Stimulated activated memory B cell treated with anti-CD40 and anti-IgM and Interleukin-4, amounts not matched to agents 10 μg/mL and 1 μg/mL and 100 μg/mL, for 72 hours (primary cell): ENCODE data around the gene WDFY2.
"Not testable (repeated sequence)": the region's sequence is repeated elsewhere in the genome, so short reads cannot be mapped to it uniquely, and the experiment has no call there.

Experiments
- ATAC-seq: fragments of 150-1000 bp; cut with Tn5 transposase; 2 replicates; pipeline ENCODE4 v1.10.0; 2021
- H3K27ac Mint-ChIP-seq: one replicate; pipeline ENCODE4 v1.8.0; 2022; ENCODE audit warnings: mild to moderate bottlenecking, mixed read lengths
- H3K27me3 Mint-ChIP-seq: one replicate; pipeline ENCODE4 v1.8.0; 2022; ENCODE audit warnings: mixed read lengths
- H3K36me3 Mint-ChIP-seq: one replicate; pipeline ENCODE4 v1.8.0; 2022; ENCODE audit warnings: mixed read lengths
- H3K4me1 Mint-ChIP-seq: one replicate; pipeline ENCODE4 v1.8.0; 2022; ENCODE audit warnings: mixed read lengths
- H3K4me3 Mint-ChIP-seq: one replicate; pipeline ENCODE4 v1.8.0; 2022; ENCODE audit warnings: mild to moderate bottlenecking, moderate library complexity, mixed read lengths
- H3K9me3 Mint-ChIP-seq: one replicate; pipeline ENCODE4 v1.8.0; 2022; ENCODE audit warnings: mixed read lengths

Gene WDFY2

DNA sequence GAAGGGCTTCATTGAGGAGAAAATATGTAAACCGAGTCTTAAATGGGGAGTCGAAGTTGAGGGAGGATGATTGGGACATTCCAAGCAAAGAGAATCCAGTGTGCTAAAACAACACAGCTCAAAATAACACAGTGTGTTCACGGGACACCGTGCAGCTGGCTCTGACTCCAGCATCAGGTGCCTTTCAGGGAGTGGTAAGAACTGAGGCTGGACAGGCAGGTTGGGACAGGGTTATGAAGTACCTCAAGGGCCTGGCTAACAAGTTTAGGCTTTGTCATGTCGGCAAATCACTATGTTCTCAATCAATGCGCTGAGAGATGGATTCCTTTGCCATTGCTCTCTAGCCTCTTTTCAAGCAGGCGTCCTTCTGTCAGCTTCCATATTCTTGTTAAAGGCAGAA lies 27.5 kb upstream of the WDFY2 start:
- H3K9me3 Mint-ChIP-seq, result peaks cover 6% of the 10 kb centered on the region
- H3K27me3 Mint-ChIP-seq, result no peaks in the 10 kb centered on the region
- H3K4me1 Mint-ChIP-seq, result peaks cover 34% of the 10 kb centered on the region
- peaks cover 4% of the 10 kb centered on the region for H3K36me3 Mint-ChIP-seq
- no peak for ATAC-seq
- no peak overlapping the region for H3K4me3 Mint-ChIP-seq
- H3K27ac Mint-ChIP-seq, result no peak overlapping the region

DNA sequence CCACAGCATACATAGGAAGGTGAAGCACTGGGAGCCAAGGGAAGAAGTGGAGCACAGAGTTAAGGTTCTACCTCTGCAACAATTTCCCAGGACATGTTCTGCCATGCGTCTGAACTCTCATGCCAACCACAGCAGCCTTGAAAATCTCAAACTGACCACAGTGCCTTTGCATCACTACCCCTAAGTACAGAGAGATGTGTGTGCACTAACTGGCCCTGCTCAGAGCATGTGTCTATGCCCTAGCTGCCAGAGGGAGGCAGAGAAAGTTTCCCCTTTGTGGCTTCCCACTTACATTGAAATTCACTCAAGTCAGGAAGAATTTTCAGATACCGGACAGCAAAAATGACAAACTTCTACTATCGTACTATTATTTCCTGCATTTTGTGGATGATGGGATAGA lies 26.8 kb upstream of the WDFY2 start:
- Mint-ChIP-seq H3K27me3 (no peaks in the 10 kb centered on the region), H3K4me1 (peaks cover 34% of the 10 kb centered on the region), H3K36me3 (peaks cover 4% of the 10 kb centered on the region), H3K4me3 (no peak overlapping the region), H3K27ac (no peak overlapping the region), H3K9me3 (peaks cover 6% of the 10 kb centered on the region)
- no peak for ATAC-seq

DNA sequence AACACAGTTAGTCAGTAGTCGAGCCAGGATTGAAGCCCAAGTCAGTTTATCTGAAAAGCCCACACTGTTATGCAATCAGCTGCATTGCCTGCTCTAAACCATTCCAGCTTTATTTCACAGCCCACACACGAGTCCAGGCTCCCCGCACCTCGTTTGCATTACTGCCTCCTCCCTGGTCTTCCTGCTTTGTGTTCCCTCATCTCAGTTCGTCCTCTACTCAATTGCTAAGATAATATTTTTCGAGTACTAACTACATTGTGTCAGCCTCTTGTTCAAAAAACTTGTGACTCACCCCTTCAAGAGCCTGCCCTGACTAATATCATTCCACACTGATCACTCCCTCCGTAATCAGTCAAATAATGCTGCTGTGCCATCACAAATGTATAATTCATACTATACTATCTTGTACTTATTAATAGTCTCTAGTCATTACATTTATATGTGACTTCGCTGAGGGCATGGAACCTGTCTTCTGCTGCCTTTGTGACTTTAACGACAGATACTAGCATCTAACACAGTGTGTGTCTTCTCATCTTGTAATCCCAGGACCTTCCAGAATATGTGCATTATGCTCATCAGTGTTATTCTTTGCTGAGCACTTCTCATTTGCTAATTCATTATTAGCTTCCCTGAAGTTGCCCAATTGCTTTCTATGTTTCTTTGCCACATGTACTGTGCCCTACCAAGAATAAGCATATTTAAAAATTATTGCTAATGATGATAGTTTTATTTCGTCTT lies 26.2 kb upstream of the WDFY2 start:
- no peak for ATAC-seq
- no peaks in the 10 kb centered on the region for H3K27me3 Mint-ChIP-seq
- no peak overlapping the region for H3K27ac Mint-ChIP-seq
- H3K4me1 Mint-ChIP-seq, result peaks cover 36% of the 10 kb centered on the region
- H3K36me3 Mint-ChIP-seq, result peaks cover 4% of the 10 kb centered on the region
- H3K9me3 Mint-ChIP-seq, result peaks cover 6% of the 10 kb centered on the region
- no peak overlapping the region for H3K4me3 Mint-ChIP-seq

DNA sequence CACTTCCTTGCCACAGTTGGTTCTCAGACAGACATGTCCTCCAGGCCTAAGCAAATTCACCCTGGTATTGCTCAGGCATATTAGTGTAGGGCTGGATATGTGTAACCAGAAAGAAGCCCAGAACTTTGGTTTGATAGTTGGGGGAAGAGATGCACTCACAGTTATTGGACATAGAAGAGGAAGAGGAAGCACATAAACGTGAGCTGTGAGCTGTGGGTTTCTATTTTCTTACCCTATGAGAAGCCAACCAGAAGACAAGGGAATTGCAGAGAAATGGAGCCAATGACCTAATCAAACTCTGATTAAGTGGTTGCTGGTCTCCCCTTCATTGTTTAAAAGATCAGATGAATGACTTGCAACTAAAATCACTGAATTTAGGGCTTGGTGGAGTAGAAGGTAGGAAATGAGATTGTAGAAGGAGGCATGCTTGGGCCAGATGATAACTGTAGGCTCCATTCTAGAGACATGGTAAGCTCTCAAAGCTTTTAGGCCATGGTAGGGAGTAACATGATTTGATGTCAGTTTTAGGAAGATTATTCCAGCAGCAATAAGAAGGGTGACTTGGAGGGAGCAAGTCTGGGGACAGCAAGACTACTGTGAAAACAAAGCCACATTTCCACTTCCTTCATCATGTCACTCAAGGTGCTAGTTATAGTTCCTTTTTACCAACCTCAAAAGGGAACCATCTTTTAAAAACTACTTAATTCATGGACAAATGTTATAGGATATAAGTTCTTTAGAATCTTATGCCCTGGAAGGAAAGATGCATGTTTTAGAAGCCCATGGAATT lies 24.1 kb upstream of the WDFY2 start:
- Mint-ChIP-seq H3K9me3 (peaks cover 5% of the 10 kb centered on the region), H3K4me1 (peaks cover 36% of the 10 kb centered on the region), H3K4me3 (no peak overlapping the region), H3K27ac (peak overlapping the region; percentile 43), H3K36me3 (peaks cover 4% of the 10 kb centered on the region), H3K27me3 (no peaks in the 10 kb centered on the region)
- peak; percentile 10 for ATAC-seq

DNA sequence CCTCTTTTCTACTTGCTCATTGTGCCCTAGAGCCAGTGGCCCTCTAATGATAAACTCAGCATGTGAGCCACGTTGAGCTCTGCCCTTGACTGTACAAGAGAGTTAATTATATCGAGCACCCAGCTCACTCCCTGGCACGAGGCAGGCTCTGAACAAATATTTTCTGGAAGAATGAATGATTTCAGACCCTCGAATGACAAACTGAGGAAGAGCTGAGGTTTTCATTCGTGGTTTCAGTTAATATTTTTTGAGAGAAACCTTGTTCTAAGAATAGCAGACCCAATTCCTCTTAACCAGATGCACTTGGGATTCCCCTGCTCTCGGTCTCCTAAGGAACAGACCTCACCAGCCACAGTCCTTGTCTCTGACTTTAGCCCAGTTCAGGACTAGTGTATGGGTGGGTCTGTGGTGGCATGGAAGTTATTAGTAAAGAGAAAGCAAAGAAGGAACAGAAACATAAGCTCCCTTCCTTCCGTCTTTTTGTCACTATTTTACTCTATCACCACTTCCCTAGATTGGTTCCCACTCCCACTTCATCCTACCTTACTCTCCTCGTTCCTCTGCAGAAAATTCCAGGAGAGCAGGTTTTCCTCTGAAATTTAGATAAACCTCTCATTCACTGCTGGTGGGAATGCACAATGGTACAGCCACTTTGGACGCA lies 22.1 kb upstream of the WDFY2 start:
- Mint-ChIP-seq H3K27ac (peak overlapping the region; percentile 74), H3K36me3 (peaks cover 4% of the 10 kb centered on the region), H3K9me3 (peaks cover 3% of the 10 kb centered on the region), H3K4me3 (peak overlapping the region; percentile 4), H3K4me1 (peaks cover 36% of the 10 kb centered on the region), H3K27me3 (no peaks in the 10 kb centered on the region)
- ATAC-seq, result peak; percentile 95

DNA sequence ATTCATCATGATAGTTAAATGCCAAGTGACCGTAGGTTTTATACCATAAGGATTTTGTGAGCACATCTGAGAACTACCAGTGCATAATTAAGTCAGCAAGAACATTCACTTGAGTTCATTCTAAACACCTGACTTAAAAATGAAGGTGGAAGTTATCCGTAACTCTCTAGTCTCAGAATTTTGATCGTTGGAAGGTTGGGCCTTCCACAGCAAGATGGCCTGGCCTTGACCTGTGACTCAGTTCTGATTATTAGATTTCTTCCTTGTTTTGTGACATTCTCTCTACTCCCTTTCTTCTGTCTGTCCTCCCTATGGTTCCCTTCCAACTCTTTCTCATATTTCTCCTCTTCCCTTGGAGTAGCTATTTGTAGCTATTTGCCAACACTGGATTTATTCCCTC lies 20.0 kb upstream of the WDFY2 start:
- no peak overlapping the region for H3K4me3 Mint-ChIP-seq
- no peaks in the 10 kb centered on the region for H3K27me3 Mint-ChIP-seq
- peaks cover under 1% of the 10 kb centered on the region for H3K9me3 Mint-ChIP-seq
- H3K27ac Mint-ChIP-seq, result no peak overlapping the region
- no peak for ATAC-seq
- peaks cover under 1% of the 10 kb centered on the region for H3K36me3 Mint-ChIP-seq
- H3K4me1 Mint-ChIP-seq, result peaks cover 32% of the 10 kb centered on the region

DNA sequence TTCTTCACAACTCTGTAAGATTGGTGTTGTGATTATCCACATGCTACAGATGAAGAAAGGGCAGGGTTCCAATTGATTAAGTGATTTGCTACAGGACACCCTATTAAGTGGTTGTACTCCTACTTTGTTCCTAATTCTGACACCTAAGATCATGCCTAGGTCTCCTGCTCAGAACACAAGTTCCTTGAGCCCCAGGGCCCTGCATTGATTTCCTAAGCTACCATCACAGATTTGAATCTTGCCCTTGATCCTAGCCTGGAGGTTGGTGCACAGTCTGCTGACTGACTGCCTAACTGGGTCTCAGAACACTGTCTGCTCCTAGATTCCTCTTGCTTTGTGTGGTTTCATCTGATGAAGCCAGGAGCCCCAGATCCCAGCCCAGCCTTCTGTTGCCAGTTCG lies 19.6 kb upstream of the WDFY2 start:
- no peaks in the 10 kb centered on the region for H3K9me3 Mint-ChIP-seq
- H3K4me1 Mint-ChIP-seq, result peaks cover 28% of the 10 kb centered on the region
- H3K4me3 Mint-ChIP-seq, result no peak overlapping the region
- H3K27me3 Mint-ChIP-seq, result no peaks in the 10 kb centered on the region
- ATAC-seq, result no peak
- H3K27ac Mint-ChIP-seq, result no peak overlapping the region
- no peaks in the 10 kb centered on the region for H3K36me3 Mint-ChIP-seq

DNA sequence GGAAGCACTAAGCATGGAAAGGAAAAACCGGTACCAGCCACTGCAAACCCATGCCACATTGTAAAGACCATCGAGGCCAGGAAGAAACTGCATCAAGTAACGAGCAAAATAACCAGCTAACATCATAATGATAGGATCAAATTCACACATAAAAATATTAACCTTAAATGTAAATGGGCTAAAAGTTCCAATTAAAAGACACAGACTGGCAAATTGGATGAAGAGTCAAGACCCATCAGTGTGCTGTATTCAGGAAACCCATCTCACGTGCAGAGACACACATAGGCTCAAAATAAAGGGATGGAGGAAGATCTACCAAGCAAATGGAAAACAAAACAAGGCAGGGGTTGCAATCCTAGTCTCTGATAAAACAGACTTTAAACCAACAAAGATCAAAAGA lies 15.3 kb upstream of the WDFY2 start:
- not testable (repeated sequence) for H3K4me3 Mint-ChIP-seq, H3K9me3 Mint-ChIP-seq, H3K27ac Mint-ChIP-seq, H3K4me1 Mint-ChIP-seq, ATAC-seq, H3K36me3 Mint-ChIP-seq, H3K27me3 Mint-ChIP-seq

DNA sequence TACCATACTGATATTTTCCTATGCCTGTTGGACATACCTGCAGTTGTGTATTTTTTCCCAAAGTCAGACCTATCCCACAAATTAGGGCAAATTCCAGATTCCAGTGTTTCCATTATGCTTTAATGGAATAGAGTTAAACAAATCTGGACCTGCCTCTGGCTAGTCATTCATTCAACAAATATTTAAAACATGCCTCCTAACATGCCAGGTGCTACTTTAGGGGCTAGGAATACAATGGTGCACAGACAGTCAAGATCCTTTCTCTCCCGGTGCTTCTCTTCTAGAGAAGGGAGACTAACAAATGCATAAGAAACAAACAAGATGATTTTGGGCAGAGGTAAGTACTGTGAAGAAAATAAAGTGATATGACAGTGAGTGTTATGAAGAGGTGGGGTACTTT lies 7.5 kb upstream of the WDFY2 start:
- Mint-ChIP-seq H3K36me3 (no peaks in the 10 kb centered on the region), H3K4me1 (peaks cover 7% of the 10 kb centered on the region), H3K4me3 (no peak overlapping the region), H3K9me3 (peaks cover 5% of the 10 kb centered on the region), H3K27ac (no peak overlapping the region), H3K27me3 (no peaks in the 10 kb centered on the region)
- no peak for ATAC-seq

DNA sequence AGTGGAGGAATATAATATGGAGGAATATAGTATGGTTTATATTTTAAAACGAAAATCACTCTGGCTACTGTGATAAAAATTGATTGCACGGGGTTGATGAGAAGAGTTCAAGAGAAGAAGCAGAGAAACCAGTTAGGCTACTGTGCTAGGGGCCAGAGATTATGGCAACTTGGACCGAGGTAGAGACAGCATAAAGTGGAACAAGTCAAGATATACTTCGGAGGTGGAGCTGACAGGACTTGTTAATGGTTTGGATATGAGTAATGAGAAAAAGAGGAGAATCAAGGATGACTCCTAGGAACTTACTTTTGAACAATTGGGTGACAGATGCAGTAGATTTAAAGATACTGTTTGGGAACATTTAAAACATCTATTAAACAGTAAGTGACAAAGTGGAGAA lies 6.6 kb upstream of the WDFY2 start:
- no peaks in the 10 kb centered on the region for H3K27me3 Mint-ChIP-seq
- H3K9me3 Mint-ChIP-seq, result peaks cover 3% of the 10 kb centered on the region
- H3K4me3 Mint-ChIP-seq, result no peak overlapping the region
- peaks cover 11% of the 10 kb centered on the region for H3K4me1 Mint-ChIP-seq
- H3K27ac Mint-ChIP-seq, result no peak overlapping the region
- no peaks in the 10 kb centered on the region for H3K36me3 Mint-ChIP-seq
- no peak for ATAC-seq

DNA sequence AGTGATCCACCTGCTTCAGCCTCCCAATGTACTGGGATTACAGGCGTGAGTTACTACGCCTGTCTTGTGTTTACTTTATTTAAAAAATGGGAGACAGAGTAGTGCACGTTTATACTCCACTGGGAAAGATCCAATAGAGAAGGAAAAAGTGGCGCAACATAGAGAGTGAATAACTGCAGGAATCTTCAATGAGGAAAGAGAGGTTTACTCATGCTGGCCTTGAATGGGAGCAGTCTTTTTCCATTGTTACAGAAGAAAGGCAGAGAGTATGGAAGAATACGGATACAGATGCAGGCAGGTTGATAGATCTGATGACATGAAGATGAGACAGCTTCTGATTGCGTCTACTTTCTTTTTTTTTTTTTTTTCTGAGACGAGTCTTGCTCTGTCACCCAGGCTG lies 4.6 kb upstream of the WDFY2 start:
- Mint-ChIP-seq H3K4me1 (peaks cover 13% of the 10 kb centered on the region), H3K4me3 (no peak overlapping the region), H3K9me3 (peaks cover 3% of the 10 kb centered on the region), H3K27ac (no peak overlapping the region), H3K36me3 (no peaks in the 10 kb centered on the region), H3K27me3 (no peaks in the 10 kb centered on the region)
- ATAC-seq, result no peak

DNA sequence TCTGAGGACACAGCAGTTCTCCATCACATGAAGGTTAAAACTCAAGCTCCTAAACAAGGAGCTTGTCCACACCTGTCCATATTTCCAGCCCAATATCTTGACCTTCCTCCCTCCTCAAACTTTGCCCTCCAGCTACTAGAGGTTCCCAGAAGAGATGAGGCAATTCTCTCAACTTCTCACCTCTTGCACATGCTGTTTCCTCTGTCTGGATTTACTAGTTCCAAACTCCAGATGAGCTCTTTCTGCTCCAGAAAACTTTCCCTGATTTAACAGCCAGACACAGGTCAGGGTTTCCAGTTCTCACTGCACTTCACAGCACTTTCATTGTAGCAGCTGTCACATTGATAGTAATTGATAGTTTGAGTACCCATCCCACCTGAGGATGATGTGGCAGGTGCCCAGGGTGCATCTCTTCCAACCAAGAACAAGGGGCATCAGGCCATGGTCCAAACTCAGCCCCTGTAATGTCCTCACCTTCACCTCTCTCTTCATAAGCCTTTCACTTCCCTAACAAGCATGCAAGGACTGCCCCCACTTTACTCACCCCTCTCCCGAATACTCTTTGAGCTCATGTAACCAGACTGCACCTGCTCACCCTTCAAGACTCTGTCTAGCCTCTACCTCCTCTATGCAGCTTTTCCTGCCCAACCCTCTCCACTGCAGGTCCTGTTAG lies 3.0 kb upstream of the WDFY2 start:
- Mint-ChIP-seq H3K4me3 (no peak overlapping the region), H3K4me1 (peaks cover 22% of the 10 kb centered on the region), H3K27me3 (no peaks in the 10 kb centered on the region), H3K36me3 (no peaks in the 10 kb centered on the region), H3K27ac (peak overlapping the region; percentile 15), H3K9me3 (peaks cover 3% of the 10 kb centered on the region)
- no peak for ATAC-seq

DNA sequence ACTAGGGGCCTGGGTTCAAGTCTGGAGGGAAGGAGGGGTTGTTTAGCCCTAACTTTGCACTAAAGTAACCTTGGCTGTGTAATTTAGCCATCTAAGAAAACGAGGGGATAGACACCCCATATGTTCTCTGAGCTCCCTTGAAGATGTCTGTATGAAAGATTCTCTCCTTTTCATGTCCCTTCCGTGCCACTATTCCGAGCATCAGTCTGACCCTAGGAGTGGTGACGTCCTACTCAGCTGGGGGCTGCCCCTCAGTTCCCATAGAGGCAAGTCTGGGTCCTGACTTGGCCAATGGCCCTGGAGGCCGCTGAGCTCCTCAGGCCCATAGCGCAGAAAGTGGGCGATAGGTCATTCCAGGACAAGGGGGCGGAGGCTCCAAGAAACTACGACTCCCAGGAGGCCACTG lies 790 bp upstream of the WDFY2 start:
- Mint-ChIP-seq H3K9me3 (peaks cover 3% of the 10 kb centered on the region), H3K4me3 (peak overlapping the region; percentile 91), H3K27ac (peak overlapping the region; percentile 89), H3K27me3 (no peaks in the 10 kb centered on the region), H3K4me1 (peaks cover 35% of the 10 kb centered on the region), H3K36me3 (no peaks in the 10 kb centered on the region)
- no peak for ATAC-seq

DNA sequence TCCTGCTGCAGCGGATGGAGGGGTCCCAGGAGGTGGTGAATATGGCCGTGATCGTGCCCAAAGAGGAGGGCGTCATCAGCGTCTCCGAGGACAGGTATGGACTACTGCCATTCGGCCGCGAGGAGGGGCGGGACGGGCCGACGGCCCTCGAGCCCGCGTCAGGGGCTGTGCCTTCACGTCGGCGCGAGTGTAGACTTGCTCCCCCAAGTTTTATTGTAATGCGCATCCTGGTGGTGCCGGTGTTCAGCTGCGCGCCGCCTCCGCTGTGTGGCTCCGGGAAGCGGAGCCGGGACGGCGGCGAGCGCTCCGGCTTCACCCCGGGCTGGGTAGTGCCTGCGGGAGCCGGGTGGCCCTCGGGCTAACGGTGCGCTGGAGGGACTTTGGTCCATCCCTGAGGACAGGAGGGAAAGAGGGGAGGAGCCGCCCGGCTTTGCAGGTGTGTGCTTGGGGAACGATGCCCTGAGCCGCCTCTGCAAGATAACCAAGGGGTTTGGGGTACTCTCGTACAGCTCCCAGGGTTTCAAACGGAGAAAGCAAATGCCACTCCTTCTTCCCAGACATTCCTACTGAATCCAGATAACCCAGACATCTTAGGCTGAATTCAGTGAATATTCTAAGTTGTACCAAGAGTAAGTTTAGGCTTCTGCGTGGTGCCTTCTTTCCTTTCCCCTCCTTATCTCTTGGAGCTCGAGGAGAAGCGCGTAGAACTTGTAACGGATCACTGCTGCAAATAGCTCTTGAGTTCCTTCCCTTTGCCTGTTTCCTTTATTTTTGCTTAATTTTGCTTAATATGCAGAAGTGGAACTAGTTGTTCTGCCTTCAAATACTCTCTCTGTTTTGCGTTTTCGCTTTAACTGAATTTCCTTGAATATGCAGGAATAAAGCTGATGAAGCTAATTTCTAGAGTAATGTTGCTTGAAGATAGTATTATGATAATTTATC lies 740 bp downstream of the WDFY2 start:
- Mint-ChIP-seq H3K9me3 (no peaks in the 10 kb centered on the region), H3K4me3 (peak overlapping the region; percentile 91), H3K27me3 (no peaks in the 10 kb centered on the region), H3K36me3 (no peaks in the 10 kb centered on the region), H3K4me1 (peaks cover 45% of the 10 kb centered on the region), H3K27ac (peak overlapping the region; percentile 89)
- ATAC-seq, result peak; percentile 75
